PC-9 (cell line): Measurements from ENCODE around the gene CBX2. TPM values are rescaled to one million over a fixed set of nuclear protein-coding genes. Genes with fewer than 3 reads are reported as not detected.

Experiments used
- BruUV-seq: library from RNA; stranded (reverse); fragments of 400-500 nt; replicated peaks from 2 replicates; lab custom pipeline; 2021; lab: Mats Ljungman, UMichigan
- CTCF ChIA-PET: fragments of 300-600 bp; sonication (Branson Sonifier 250); formaldehyde crosslinking; loops from one replicate; lab custom pipeline; 2022; ENCODE audit warnings: antibody characterized with exemption; lab: Charles Lee
- POLR2A ChIA-PET: fragments of 300-600 bp; sonication (Branson Sonifier 250); formaldehyde crosslinking; loops from one replicate; lab custom pipeline; 2022; ENCODE audit warnings: antibody characterized with exemption; ENCODE audit not compliant: unreplicated experiment; lab: Charles Lee
- DNase-seq, 2 experiments: peaks; one replicate each; pipeline versions ENCODE4 v3.0.0 to v3.0.0-alpha.2; 2015 to 2022; ENCODE audit warnings: mixed read lengths in 1 of 2
- H2AFZ ChIP-seq: fragments of 200-600 bp; sonication (generic); 2 replicates; pipeline ENCODE4 v1.8.1; 2017; ENCODE audit warnings: antibody characterized with exemption
- H3F3A ChIP-seq: fragments of 200-600 bp; sonication (generic); 2 replicates; pipeline ENCODE4 v1.8.1; 2017; ENCODE audit warnings: antibody characterized with exemption, mild to moderate bottlenecking, low read depth; ENCODE audit not compliant: insufficient read depth
- H3K27ac ChIP-seq: fragments of 200-600 bp; sonication (generic); 2 replicates; pipeline ENCODE4 v1.6.1; 2016; ENCODE audit warnings: mixed run types
- H3K27me3 ChIP-seq: fragments of 200-600 bp; sonication (generic); 2 replicates; pipeline ENCODE4 v1.6.1; 2016; ENCODE audit warnings: low read depth, mixed run types; ENCODE audit not compliant: insufficient read depth
- H3K36me3 ChIP-seq: fragments of 200-600 bp; sonication (generic); 2 replicates; pipeline ENCODE4 v1.6.1; 2016; ENCODE audit warnings: low read depth, mixed run types
- H3K4me1 ChIP-seq: fragments of 200-600 bp; sonication (generic); replicated peaks from 2 replicates; pipeline ENCODE4 v1.6.1; 2016; ENCODE audit warnings: mixed run types; ENCODE audit not compliant: insufficient read depth
- H3K4me2 ChIP-seq: fragments of 200-600 bp; sonication (generic); 2 replicates; pipeline ENCODE4 v1.6.1; 2017; ENCODE audit warnings: mixed run types
- H3K4me3 ChIP-seq: fragments of 200-600 bp; sonication (generic); 2 replicates; pipeline ENCODE4 v1.6.1; 2016; ENCODE audit warnings: mixed run types
- H3K79me2 ChIP-seq: fragments of 200-600 bp; sonication (generic); 2 replicates; pipeline ENCODE4 v1.6.1; 2017; ENCODE audit warnings: low read depth, mixed run types
- H3K9me2 ChIP-seq: fragments of 200-600 bp; sonication (generic); 2 replicates; pipeline ENCODE4 v1.8.1; 2017; ENCODE audit warnings: mild to moderate bottlenecking; ENCODE audit not compliant: insufficient read depth
- H3K9me3 ChIP-seq: fragments of 200-600 bp; sonication (generic); 2 replicates; pipeline ENCODE4 v1.8.1; 2016; ENCODE audit warnings: low read depth; ENCODE audit not compliant: insufficient read depth
- H4K20me1 ChIP-seq: fragments of 200-600 bp; sonication (generic); 2 replicates; pipeline ENCODE4 v1.8.1; 2017; ENCODE audit not compliant: insufficient read depth
- EZH2 ChIP-seq: fragments of 200-600 bp; sonication (generic); IDR thresholded peaks from 2 replicates; pipeline ENCODE4 v1.8.0; 2017; ENCODE audit warnings: antibody characterized with exemption, low read depth
- intact Hi-C: fragments of 100-400 bp; cut with micrococcal nuclease; formaldehyde crosslinking; loops from one replicate; pipeline ENCODE4 v1.10.0; 2022; ENCODE audit not compliant: unreplicated experiment
- total RNA-seq: library from RNA; stranded (reverse); gene quantifications from 2 replicates; pipeline ENCODE4 v1.2.3, GENCODE V29; 2021
- TF ChIP-seq, protein P1 (sequence below): fragments of 200-600 bp; sonication (generic); conservative IDR thresholded peaks from 2 replicates; pipeline ENCODE4 v1.6.1; 2017; ENCODE audit warnings: mixed run types, antibody characterized with exemption, mild to moderate bottlenecking, moderate library complexity

CBX2 gene
- total RNA-seq, 1 experiment from 2014 or later: 32.6 TPM

DNA sequence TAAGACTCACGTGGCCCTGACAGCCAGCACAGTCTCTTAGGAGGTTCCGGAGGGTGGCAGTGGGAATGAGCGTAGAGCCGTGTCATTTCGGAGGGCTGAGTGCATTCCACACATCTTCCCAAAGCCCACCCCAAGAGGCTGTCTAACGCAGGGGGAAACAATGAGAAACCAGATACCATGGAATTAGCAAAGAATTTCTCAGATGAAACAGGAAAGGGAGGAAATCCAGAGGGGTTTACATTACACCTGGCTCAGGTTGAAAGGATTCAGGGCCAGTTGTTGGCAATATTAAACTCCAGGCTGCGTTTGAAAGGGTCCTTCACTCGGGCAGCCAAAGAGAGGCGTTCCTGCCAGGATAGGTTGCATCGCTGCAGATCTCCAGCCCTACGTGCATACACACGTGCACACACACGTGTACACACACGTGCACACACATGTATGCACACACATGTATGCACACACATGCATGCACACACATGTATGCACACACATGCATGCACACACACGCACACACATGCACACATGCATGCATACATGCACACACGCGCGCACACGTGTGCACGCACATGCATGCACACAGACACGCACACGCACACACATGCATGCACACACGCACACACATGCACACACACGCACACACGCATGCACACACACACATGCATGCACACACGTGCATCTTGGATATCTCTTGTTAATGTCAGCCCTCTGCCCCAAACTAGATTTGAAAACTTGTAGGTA lies 49.1 kb downstream of the CBX2 start:
- TF ChIP-seq, protein P1, sequence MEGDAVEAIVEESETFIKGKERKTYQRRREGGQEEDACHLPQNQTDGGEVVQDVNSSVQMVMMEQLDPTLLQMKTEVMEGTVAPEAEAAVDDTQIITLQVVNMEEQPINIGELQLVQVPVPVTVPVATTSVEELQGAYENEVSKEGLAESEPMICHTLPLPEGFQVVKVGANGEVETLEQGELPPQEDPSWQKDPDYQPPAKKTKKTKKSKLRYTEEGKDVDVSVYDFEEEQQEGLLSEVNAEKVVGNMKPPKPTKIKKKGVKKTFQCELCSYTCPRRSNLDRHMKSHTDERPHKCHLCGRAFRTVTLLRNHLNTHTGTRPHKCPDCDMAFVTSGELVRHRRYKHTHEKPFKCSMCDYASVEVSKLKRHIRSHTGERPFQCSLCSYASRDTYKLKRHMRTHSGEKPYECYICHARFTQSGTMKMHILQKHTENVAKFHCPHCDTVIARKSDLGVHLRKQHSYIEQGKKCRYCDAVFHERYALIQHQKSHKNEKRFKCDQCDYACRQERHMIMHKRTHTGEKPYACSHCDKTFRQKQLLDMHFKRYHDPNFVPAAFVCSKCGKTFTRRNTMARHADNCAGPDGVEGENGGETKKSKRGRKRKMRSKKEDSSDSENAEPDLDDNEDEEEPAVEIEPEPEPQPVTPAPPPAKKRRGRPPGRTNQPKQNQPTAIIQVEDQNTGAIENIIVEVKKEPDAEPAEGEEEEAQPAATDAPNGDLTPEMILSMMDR: no peak
- no peak for TF ChIP-seq EZH2
- BruUV-seq: no TSS peak
- Histone ChIP-seq H3K27me3 (no peaks in the 10 kb centered on the region), H3K9me2 (no peaks in the 10 kb centered on the region), H3K79me2 (peaks cover 9% of the 10 kb centered on the region), H3K4me3 (no peak overlapping the region), H4K20me1 (no peaks in the 10 kb centered on the region), H3K9me3 (no peaks in the 10 kb centered on the region), H3K36me3 (no peaks in the 10 kb centered on the region), H3K27ac (no peak overlapping the region), H3F3A (peaks cover 15% of the 10 kb centered on the region; the same call in 1 of the 2 replicates), H2AFZ (no peak overlapping the region), H3K4me1 (peaks cover 12% of the 10 kb centered on the region), H3K4me2 (no peak overlapping the region)
- POLR2A ChIA-PET: interaction anchor here (0.5 kb wide), 1 partner anchor 90 kb away, joined by 5 read pairs; no protein-coding TSS in a partner anchor
- CTCF ChIA-PET: no interaction called here
- no peak for DNase-seq
- intact Hi-C loops: no loop called here

DNA sequence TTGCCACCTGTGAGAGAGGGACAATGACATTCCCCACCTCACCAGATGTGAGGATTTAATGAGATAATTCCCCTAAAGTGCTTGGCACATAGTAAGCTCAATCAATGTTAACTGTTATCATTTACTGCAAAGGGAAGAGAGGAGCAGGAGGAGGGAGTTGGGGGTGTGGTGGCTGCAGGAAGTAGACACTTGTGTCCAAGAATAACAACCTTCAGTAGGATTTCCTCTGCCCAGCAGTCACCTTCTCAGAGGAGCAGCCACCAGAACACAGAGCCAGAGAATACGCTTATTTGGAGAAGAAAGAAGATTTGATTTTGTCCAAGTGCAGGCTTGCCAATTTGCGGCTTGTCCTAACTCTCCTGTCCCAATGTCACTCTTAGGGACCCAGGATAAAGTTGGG lies 51.1 kb downstream of the CBX2 start:
- BruUV-seq: no TSS peak
- peaks cover 15% of the 10 kb centered on the region; the same call in 1 of the 2 replicates for H3F3A ChIP-seq
- peaks cover 24% of the 10 kb centered on the region for H3K4me1 ChIP-seq
- H3K79me2 ChIP-seq: peaks cover 11% of the 10 kb centered on the region
- no peak for DNase-seq
- no peak overlapping the region for H2AFZ ChIP-seq
- ChIA-PET CTCF (no interaction called here), POLR2A (no interaction called here)
- H3K9me3 ChIP-seq: no peaks in the 10 kb centered on the region
- H3K4me3 ChIP-seq: no peak overlapping the region
- TF ChIP-seq, protein P1: no peak
- no peak for TF ChIP-seq EZH2
- H3K27me3 ChIP-seq: no peaks in the 10 kb centered on the region
- no peak overlapping the region for H3K27ac ChIP-seq
- H3K4me2 ChIP-seq: no peak overlapping the region
- H3K9me2 ChIP-seq: no peaks in the 10 kb centered on the region
- H3K36me3 ChIP-seq: no peaks in the 10 kb centered on the region
- intact Hi-C loops: no loop called here
- no peaks in the 10 kb centered on the region for H4K20me1 ChIP-seq

DNA sequence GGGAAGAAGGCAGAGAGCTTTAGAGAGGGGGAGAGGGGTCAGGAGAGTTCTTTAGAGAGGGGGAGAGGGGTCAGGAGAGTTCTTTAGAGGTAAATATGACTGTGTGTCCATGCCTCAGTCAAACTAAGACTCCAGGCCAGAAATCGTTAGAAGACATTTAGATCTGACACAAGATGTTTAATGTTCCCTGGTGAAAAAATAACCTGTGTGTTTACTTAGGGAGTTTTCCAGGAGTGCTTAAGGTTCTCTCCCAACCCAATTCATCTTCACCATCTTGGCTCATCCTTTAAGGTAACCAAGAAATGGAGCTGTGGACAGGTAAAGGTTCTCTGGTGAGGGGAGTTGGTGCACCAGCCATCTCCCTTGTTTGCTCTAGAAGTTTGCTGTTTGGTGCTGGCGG lies 51.5 kb downstream of the CBX2 start:
- BruUV-seq: no TSS peak
- POLR2A ChIA-PET: no interaction called here
- H3K4me3 ChIP-seq: no peak overlapping the region
- peaks cover 15% of the 10 kb centered on the region; the same call in 1 of the 2 replicates for H3F3A ChIP-seq
- H3K9me2 ChIP-seq: no peaks in the 10 kb centered on the region
- H2AFZ ChIP-seq: no peak overlapping the region
- no peaks in the 10 kb centered on the region for H3K27me3 ChIP-seq
- no peaks in the 10 kb centered on the region for H3K9me3 ChIP-seq
- intact Hi-C loops: no loop called here
- CTCF ChIA-PET: no interaction called here
- no peak for DNase-seq
- H3K4me2 ChIP-seq: no peak overlapping the region
- no peaks in the 10 kb centered on the region; the same call in 1 of the 2 replicates for H4K20me1 ChIP-seq
- TF ChIP-seq, protein P1: no peak
- TF ChIP-seq EZH2: no peak
- peaks cover 26% of the 10 kb centered on the region for H3K4me1 ChIP-seq
- no peaks in the 10 kb centered on the region for H3K36me3 ChIP-seq
- H3K27ac ChIP-seq: no peak overlapping the region
- peaks cover 12% of the 10 kb centered on the region for H3K79me2 ChIP-seq
